ENCODE measurements around the gene WDR87.
"Not testable (repeated sequence)": the region's sequence is repeated elsewhere in the genome, so short reads cannot be mapped to it uniquely, and the experiment has no call there.

Gene WDR87

DNA sequence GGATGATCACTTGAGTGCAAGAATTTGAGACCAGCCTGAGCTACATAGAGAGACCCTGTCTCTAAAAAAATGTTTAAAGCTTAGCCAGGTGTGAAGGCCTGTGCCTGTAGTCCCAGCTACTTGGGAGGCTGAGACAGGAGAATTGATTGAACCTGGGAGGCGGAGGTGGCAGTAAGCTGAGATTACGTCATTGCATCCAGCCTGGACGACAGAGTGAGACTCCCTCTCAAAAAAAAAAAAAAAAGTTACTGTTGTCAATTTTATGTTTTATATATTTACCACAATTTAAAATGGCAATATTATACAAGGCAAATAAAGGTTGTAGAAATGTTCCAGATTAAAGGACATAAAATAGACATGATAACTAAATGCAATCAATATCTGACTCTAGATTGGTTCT, 29.2 kb downstream of the WDR87 start:
- DNase-seq (ENCODE audit: low spot score) = no peak

GRCh38 chr19:37876032-37876431, 30.4 kb downstream of the WDR87 start:
- no peak for DNase-seq (ENCODE audit: low spot score)

- DNase-seq (ENCODE audit: low spot score) = no peak
These were observed 31.6 kb downstream of the WDR87 start for GRCh38 chr19:37874784-37875183.

- no peak for DNase-seq (ENCODE audit: low spot score)
These were observed 34.0 kb downstream of the WDR87 start for GRCh38 chr19:37872383-37872782.

- DNase-seq (ENCODE audit: low spot score) = no peak
These were observed 36.5 kb downstream of the WDR87 start for GRCh38 chr19:37869766-37870340.

GRCh38 chr19:37867831-37868230, 38.6 kb downstream of the WDR87 start:
- no peak for DNase-seq (ENCODE audit: low spot score)

- not testable (repeated sequence) for DNase-seq (ENCODE audit: low spot score)
These were observed 40.5 kb downstream of the WDR87 start for GRCh38 chr19:37865930-37866329.

DNA sequence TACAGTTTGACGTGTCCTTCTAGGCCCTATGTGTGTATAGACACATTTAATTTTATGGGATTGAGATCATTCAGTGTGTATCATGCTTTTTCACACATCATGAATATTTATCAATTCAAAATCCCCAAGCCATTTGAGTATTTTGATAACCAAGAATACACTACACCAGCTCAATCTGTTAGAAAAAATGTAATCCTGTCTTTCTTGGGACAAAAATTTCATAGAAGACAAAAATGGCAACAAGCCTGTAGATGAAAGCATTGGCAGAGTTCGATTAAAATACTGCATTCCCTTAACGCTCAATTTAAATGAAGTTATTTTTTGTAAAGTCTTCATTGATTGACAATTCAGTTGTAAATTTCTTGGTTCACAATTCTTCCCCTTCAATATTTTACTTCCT, 41.9 kb downstream of the WDR87 start:
- no peak for DNase-seq (ENCODE audit: low spot score)

DNA sequence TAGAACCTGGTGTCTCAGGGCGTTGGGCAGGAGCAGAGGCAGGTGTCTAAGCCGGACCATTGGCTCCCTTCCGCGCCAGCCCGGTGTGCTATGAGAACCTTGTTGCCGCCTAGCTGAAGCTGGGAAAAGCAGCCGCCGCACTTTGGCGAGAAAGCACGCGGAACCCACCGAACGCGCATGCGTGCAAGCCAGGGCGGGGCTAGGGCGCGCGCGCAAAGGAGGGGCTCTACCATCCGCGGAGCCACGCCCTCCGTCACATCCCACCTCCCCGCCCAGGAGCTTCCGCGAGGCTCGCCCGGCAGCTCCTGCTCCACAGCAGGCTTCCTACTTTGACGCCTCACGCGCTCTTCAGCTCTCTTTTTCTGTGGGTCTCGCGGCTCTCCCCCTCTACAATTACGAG, 51.3 kb downstream of the WDR87 start:
- no peak for DNase-seq (ENCODE audit: low spot score)

DNA sequence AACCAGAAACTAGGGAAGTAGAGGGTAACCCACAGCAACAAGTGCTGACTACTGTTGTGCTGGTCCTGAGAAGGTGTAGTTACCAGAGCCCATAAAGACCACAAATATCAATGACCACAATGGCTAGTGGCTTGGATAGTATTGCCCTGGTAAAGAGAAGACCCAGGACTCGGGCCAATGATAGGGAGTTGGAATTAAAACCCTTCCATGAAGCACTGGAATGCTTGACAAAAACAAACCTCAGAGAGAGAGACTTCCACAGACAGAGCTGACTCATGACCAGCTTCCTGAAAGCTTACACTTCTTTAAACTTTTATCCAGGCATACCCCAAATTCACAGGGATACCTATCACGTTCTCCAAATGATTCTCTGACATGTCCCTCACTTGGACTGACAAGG, 60.5 kb downstream of the WDR87 start:
- no peak for DNase-seq (ENCODE audit: low spot score)
